ENCODE measurements around the gene SERGEF.

SERGEF gene

DNA sequence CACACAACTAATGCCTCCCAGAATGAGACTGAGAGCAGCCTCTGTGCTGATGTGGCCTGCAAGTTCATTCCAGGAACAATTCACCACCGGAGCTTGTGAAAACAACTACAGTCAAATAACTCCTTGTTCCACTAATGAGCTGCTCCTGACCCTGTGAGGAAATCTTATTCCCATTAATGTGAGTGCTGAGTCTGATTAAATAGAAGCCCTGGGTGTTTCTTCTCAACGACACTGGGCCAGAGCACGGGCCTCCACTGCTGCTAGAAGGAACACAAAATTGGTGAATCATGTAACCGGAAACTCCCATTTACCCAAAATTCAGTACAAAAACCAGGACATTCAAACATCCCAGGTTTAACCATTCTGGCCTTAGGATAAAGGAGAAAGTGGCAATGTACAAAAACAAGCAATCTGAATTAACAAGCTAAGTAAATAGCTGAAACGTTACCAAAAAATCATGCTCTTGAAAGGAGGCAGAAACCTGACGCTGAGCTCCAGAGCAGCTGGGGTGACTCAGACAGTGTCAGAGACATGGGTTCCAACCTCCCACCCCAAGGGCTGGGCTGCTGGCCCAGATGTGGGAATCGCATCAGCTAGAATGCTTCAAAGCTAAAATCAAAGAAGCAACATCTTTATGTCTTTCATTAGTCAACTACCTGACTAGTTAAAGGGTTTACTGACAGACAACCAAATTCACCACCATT lies 26.7 kb downstream of the SERGEF start:
- no peak for TF ChIP-seq GATA2 (IDR thresholded peaks at IDR 0.05; ENCODE audit: low read depth, low read length)

DNA sequence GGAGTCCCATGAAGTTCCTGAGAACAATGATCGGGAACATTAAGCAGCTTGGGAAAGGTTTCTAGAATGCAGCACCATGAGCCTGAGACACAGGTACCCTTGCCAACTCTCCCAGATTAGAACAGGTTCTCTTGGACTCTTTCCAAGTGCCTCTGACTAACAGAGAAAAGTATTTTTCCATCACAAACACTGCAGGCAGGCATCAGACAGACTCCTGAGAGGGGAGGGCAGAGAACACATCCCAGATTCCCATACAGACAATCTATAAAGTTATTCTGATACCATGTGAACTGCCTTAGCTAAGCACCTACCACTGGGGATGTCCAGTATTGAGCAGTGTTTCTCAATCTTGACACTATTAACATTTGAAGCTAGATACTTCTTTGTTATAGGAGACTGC lies 27.3 kb downstream of the SERGEF start:
- TF ChIP-seq GATA3 (IDR thresholded peaks at IDR 0.05; ENCODE audit: low read depth, low read length) (no peak), GATA2 (IDR thresholded peaks at IDR 0.05; ENCODE audit: low read depth, low read length) (no peak)

DNA sequence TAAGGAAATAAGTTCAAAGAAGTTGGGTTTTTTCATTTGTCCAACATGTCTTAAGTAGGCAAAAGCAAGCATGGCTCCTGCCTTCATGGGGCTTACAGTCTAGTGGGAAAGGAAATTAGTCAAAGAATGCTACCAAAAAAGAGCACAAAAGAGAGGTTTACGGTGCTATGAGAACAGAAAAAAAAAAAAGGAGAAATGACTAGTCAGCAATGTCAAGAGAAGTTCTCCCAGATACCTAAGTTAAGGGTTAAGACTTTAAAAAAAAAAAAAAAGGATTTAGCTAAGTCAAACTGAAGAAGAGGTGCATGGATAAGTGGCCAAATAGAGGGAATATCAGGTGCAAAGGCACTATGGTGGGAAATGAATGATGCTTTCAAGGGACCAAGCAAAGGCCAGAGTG lies 29.3 kb downstream of the SERGEF start:
- no peak for TF ChIP-seq GATA2 (IDR thresholded peaks at IDR 0.05; ENCODE audit: low read depth, low read length)
- TF ChIP-seq GATA3 (IDR thresholded peaks at IDR 0.05; ENCODE audit: low read depth, low read length), result no peak

DNA sequence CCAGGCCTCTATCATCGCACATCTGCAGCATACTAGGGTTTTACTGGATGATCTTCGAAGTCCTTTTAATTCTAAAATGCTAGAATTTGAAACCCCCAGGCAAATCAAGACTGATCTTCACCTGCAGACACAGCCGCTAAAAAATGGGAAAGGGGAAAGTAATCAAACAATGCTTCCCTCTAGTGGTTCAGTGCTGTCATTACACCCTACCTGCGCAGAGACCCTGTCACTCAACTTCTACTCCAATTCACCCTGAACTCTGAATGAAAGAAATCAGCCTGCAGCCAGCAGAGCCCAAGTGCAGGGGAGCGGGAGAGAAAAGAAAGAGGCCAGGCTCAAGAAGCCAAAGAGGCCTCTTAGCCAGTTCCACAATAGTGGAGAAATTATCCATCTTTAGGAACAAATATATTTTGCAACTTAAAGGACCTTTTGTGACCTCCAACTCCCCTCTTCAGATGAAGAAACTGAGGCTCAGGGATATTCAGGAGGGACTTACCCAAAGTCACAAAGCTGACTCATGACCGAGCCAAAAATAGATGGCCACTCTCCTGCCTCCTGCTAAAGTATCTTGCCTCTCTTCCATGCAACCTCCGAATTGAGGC lies 33.0 kb downstream of the SERGEF start:
- TF ChIP-seq GATA3 (IDR thresholded peaks at IDR 0.05; ENCODE audit: low read depth, low read length) (no peak), GATA2 (IDR thresholded peaks at IDR 0.05; ENCODE audit: low read depth, low read length) (no peak)

DNA sequence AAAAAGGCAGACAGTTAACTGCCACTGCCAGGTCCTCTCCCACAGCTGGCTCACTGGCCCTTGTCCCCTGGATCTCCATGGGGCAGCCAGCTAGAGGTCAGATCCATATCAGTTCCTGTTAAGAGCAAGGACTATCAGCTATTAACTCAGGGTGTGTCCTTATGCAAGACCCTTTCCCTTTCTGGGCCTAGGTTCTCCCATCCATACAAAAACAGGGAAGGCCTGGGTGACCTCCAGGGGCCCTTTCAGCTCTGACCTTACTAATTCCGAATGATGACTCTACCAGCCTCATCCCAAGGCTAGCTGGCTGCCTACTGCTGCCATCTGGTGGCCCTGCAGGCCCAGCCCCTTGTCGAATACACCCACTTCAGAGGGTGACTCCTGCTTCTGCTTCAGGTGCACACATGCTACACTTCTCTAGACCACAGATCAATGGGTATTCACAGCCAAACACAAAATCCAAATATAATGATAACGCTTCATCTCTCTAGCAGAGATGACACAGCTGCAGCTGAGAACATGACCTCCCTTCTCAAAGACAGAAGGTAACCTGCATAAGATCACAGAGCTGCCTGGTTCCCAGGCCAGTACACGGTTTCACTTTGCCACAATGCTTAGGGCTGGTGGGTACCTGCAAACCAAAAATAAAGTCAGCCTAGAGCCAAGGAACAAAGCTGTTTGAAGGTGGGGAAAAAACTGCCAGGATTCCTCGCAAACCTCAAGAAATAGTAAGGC lies 34.1 kb downstream of the SERGEF start:
- TF ChIP-seq GATA3 (IDR thresholded peaks at IDR 0.05; ENCODE audit: low read depth, low read length) (no peak), GATA2 (IDR thresholded peaks at IDR 0.05; ENCODE audit: low read depth, low read length) (peak; percentile 56; the same call in 1 of the 2 replicates)

DNA sequence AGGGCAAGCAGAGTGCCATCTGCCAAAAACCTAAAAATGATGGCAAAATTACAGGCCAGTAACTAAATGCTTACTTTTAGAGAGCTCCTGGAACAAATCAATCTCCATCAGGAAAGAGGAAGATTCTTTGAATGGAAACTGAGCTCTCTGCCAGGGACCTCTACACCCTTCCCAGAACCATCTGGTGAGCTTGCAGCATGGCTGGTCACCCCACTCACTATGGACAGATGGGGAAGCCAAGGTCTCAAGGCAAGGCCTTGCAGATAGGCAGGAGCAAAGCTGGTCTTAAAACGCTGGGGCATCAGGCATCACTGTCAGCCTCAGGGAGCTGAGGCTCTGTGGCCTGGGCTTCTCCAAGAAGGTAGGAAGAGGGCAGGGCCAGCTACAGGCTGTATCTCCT lies 36.2 kb downstream of the SERGEF start:
- no peak for TF ChIP-seq GATA3 (IDR thresholded peaks at IDR 0.05; ENCODE audit: low read depth, low read length)
- TF ChIP-seq GATA2 (IDR thresholded peaks at IDR 0.05; ENCODE audit: low read depth, low read length), result no peak

DNA sequence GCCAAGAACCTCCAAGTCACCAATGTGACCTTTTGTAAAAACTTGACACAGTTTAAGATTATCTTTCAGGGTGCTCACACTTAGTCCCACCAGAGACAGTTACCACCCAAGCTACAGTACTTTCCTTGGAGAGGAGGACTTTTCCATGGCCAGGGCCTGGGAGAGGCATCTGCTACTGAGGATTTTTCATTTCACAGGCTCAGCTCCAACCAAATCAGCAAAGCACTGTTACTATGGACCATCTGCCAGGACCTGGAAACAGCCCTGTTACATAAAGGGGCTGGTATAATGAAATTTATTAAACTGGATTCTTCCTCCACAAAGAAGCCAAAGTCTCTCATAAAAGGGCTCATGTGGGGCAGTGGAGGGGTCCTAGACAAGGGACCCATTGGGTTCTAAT lies 38.6 kb downstream of the SERGEF start:
- TF ChIP-seq GATA2 (IDR thresholded peaks at IDR 0.05; ENCODE audit: low read depth, low read length) (no peak), GATA3 (IDR thresholded peaks at IDR 0.05; ENCODE audit: low read depth, low read length) (no peak)

DNA sequence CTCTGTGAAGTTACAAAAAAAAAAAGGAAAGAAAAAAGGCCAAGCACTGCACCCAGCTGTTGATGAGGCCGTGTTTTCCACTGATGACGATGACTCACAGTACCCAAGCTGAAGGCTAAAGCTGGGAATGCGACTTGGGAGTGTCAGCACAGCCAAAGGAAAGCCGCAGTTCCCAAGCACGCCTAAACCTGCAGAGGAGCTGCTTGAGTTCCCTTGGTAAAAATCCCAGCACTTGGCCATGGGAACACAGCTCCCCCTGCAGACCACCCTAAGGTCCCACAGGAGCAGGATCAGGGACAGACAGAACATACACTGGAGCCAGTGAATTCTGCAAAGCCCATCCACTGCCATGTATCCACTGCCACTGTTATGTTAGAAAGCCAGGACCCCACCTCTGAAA lies 39.9 kb downstream of the SERGEF start:
- TF ChIP-seq GATA2 (IDR thresholded peaks at IDR 0.05; ENCODE audit: low read depth, low read length), result no peak
- TF ChIP-seq GATA3 (IDR thresholded peaks at IDR 0.05; ENCODE audit: low read depth, low read length), result no peak

DNA sequence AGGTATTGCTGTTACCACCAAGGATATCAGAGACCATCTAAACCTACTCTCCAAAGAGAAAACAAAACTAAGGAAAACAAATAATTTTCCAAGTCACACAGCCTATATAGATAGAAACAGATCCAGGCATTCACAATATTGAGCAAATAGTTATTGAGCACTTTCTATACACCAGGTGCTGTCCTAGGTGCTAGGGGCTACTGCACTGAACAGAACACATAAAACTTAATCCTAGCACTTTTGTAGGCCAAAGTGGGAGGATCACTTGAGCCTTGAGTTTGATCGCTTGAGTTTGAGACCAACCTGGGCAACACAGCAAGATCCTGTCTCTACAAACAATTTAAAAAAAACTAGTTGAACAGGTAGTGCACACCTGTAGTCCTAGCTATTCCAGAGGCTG lies 44.6 kb downstream of the SERGEF start:
- no peak for TF ChIP-seq GATA2 (IDR thresholded peaks at IDR 0.05; ENCODE audit: low read depth, low read length)
- no peak for TF ChIP-seq GATA3 (IDR thresholded peaks at IDR 0.05; ENCODE audit: low read depth, low read length)

DNA sequence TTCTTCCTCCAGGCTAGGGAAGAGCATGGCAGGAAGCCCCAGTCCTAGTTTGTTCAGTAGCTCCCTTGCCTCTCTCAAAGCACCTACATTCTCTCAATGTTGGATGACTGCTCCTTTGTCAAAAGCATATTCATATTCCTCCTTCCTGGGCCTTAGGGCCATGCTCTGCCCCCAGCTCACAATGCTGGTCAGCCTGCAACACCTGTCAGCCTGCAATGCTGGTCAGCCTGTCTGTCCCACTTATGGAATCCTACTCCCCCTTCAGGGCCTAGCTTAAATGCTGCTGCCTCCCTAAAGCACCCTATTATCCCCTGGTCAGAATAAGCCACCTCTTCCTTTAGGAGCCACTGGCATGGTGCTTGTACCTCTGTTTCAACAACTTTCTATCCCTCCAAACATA lies 45.2 kb downstream of the SERGEF start:
- TF ChIP-seq GATA2 (IDR thresholded peaks at IDR 0.05; ENCODE audit: low read depth, low read length) (no peak), GATA3 (IDR thresholded peaks at IDR 0.05; ENCODE audit: low read depth, low read length) (no peak)

DNA sequence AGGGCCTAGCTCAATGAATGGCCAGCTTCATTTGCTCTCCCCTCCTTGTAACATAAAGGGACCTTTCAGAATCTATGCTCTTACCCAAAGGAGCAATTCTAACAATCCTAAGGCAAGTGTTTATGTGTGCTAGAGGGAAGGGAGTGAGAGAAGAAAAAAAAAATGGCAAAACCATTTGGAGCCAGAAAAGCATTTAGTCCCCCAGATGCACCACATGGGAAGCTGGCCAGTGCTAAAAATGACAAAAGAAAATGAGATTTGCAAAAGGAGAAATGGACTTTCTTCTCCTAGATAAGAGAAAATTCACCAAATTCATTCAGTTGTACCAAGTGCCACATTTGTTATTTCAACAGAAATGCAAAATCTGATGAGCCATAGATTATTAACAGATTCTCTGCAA lies 52.8 kb downstream of the SERGEF start:
- TF ChIP-seq GATA2 (IDR thresholded peaks at IDR 0.05; ENCODE audit: low read depth, low read length) (no peak), GATA3 (IDR thresholded peaks at IDR 0.05; ENCODE audit: low read depth, low read length) (no peak)

DNA sequence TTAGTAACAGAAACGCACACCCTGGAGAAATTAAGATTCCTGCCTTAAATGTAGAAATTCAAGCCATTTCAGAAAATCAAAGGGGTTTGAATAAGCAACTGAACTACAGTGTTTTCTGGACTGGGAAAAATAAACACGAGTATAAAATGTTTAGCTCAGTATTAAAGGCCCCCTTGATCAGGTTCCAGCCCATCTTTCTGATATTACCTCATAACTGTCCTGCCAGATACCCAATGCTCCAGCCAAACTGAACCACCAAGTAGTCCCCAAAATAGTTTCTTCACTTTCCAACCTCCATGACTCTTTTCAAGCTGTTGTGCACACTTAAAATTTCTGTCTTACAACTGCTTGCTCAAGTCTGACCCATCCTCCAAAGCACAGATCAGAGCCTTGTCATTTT lies 54.4 kb downstream of the SERGEF start:
- TF ChIP-seq GATA2 (IDR thresholded peaks at IDR 0.05; ENCODE audit: low read depth, low read length) (no peak), GATA3 (IDR thresholded peaks at IDR 0.05; ENCODE audit: low read depth, low read length) (no peak)

DNA sequence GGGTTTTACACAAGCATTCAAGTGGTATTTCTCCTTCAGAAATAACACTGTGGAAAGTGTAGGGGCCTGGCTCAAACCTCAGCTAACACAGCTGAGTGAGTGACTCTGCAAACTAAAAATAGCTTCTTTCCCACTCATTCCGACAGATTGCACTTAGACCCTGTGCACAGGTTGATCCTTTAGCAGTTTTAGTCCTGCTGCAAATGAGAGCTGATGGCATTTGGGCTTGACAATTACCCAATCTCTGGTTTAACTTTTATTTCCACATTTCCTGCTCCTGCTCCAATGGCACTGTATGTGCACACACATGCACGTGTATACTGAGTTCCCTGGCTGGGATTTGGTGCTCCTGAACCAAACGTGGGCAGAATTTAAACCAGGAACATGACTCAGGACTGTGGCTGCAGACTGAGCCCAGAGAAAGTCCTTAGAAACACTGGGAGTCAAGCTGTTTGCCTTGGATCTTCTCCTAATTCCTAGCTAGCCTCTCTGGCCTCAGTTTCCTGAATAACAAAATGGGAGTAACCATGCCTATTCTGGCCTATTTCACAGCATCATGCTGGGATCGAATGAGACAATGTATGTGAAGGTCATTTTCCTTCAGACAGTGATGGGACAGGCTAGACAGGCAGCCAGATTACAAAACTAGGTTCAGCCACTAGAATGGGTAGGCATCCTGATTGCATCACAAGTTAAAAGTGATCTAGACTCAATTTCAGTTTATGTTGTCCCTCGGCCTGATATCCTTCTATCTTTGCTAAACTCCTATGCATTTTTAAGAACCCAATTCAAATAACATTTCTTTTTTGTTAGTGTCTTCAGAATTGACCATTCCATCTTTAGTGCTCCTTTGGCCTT lies 58.2 kb downstream of the SERGEF start:
- TF ChIP-seq GATA2 (IDR thresholded peaks at IDR 0.05; ENCODE audit: low read depth, low read length) (no peak), GATA3 (IDR thresholded peaks at IDR 0.05; ENCODE audit: low read depth, low read length) (no peak)

DNA sequence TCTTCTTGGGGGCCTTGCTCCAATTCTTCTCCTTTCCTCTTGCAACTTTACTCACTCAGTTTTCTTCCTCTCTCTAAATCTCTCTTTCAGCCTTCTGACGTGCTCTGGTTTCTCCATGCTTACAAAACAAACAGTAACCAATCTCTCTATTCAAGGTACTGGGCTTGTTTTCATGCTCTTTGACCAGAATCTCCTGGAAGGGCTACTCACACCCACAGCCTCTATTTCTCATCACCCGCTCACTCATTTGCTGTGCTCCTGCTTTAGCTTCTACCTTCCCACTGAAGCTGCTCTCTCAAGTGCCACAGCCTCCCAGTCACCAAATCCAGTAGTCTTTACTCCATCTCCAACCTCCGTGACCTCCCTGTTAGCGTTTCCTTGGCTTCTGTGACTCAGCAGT lies 60.4 kb downstream of the SERGEF start:
- TF ChIP-seq GATA3 (IDR thresholded peaks at IDR 0.05; ENCODE audit: low read depth, low read length) (no peak), GATA2 (IDR thresholded peaks at IDR 0.05; ENCODE audit: low read depth, low read length) (no peak)

All from SH-SY5Y (cell line).